MM.1S (cell line): Measurements from ENCODE around the gene PRG3.

Source experiments
- CTCF ChIP-seq: fragments of 300-600 bp; sonication (generic); IDR thresholded peaks from 2 replicates; pipeline ENCODE4 v1.5.1; 2016; ENCODE audit warnings: antibody characterized with exemption, low read length, mixed read lengths
- EZH2phosphoT487 ChIP-seq: fragments of 300-600 bp; sonication (generic); IDR thresholded peaks from 2 replicates; pipeline ENCODE4 v1.6.1; 2018; ENCODE audit warnings: antibody characterized with exemption, low read length

- TF ChIP-seq CTCF = no peak
- no peak for TF ChIP-seq EZH2phosphoT487
These were observed 44.8 kb downstream of the PRG3 start for GRCh38 chr11:57336111-57336666.
